ENCODE measurements around the gene MECP2. TPM values are rescaled to one million over a fixed set of nuclear protein-coding genes. Genes with fewer than 3 reads are reported as not detected.
A peak's percentile ranks its signal among the peaks of the same experiment; 100 is the strongest.

The MECP2 gene
- total RNA-seq, 1 experiment from 2014 or later = 69.9 TPM

- no peaks in the 10 kb centered on the region for H3K9me3 Mint-ChIP-seq (ENCODE audit: low read depth, unreplicated experiment)
- no peak for TF ChIP-seq CTCF (IDR thresholded peaks at IDR 0.05; ENCODE audit: unreplicated experiment)
- DNase-seq = no peak
- H3K27ac Mint-ChIP-seq (ENCODE audit: unreplicated experiment) = no peak overlapping the region
- no peaks in the 10 kb centered on the region for H3K4me1 Mint-ChIP-seq (ENCODE audit: low read depth, unreplicated experiment)
- CTCF ChIA-PET = no interaction called here
- BruUV-seq (replicated peaks) = no TSS peak
- H3K27me3 Mint-ChIP-seq (ENCODE audit: unreplicated experiment) = no peaks in the 10 kb centered on the region
- intact Hi-C loops (cut with micrococcal nuclease; ENCODE audit: unreplicated experiment) = no loop called here
- peaks cover 47% of the 10 kb centered on the region for H3K36me3 Mint-ChIP-seq (ENCODE audit: insufficient read depth, unreplicated experiment)
- H3K4me3 Mint-ChIP-seq (ENCODE audit: low read depth, unreplicated experiment) = no peak overlapping the region
Observed at GRCh38 chrX:154022108-154022507, 75.4 kb downstream of the MECP2 start.

GRCh38 chrX:154021131-154021611 lies 76.3 kb downstream of the MECP2 start:
- H3K36me3 Mint-ChIP-seq (ENCODE audit: insufficient read depth, unreplicated experiment) = peaks cover 42% of the 10 kb centered on the region
- no peaks in the 10 kb centered on the region for H3K4me1 Mint-ChIP-seq (ENCODE audit: low read depth, unreplicated experiment)
- no TSS peak for BruUV-seq (replicated peaks)
- no peak overlapping the region for H3K27ac Mint-ChIP-seq (ENCODE audit: unreplicated experiment)
- no peak for DNase-seq
- no peaks in the 10 kb centered on the region for H3K9me3 Mint-ChIP-seq (ENCODE audit: low read depth, unreplicated experiment)
- CTCF ChIA-PET = no interaction called here
- H3K4me3 Mint-ChIP-seq (ENCODE audit: low read depth, unreplicated experiment) = no peak overlapping the region
- no peaks in the 10 kb centered on the region for H3K27me3 Mint-ChIP-seq (ENCODE audit: unreplicated experiment)
- no peak for TF ChIP-seq CTCF (IDR thresholded peaks at IDR 0.05; ENCODE audit: unreplicated experiment)
- intact Hi-C loops (cut with micrococcal nuclease; ENCODE audit: unreplicated experiment) = no loop called here

GRCh38 chrX:154020536-154021115 lies 76.9 kb downstream of the MECP2 start:
- TF ChIP-seq CTCF (IDR thresholded peaks at IDR 0.05; ENCODE audit: unreplicated experiment) = no peak
- no TSS peak for BruUV-seq (replicated peaks)
- intact Hi-C loops (cut with micrococcal nuclease; ENCODE audit: unreplicated experiment) = no loop called here
- Mint-ChIP-seq H3K27me3 (ENCODE audit: unreplicated experiment) (no peaks in the 10 kb centered on the region), H3K4me1 (ENCODE audit: low read depth, unreplicated experiment) (no peaks in the 10 kb centered on the region), H3K36me3 (ENCODE audit: insufficient read depth, unreplicated experiment) (peaks cover 42% of the 10 kb centered on the region), H3K9me3 (ENCODE audit: low read depth, unreplicated experiment) (no peaks in the 10 kb centered on the region), H3K27ac (ENCODE audit: unreplicated experiment) (peak overlapping the region; percentile 96), H3K4me3 (ENCODE audit: low read depth, unreplicated experiment) (peak overlapping the region; percentile 84)
- no peak for DNase-seq
- CTCF ChIA-PET = no interaction called here

GRCh38 chrX:154019633-154020528 lies 77.6 kb downstream of the MECP2 start, which contains the start of gene IRAK1:
Gene IRAK1, minus strand, starts transcription at chrX:154019902. Its CDS starts 90 bp downstream, at chrX:154019812.
- H3K4me3 Mint-ChIP-seq (ENCODE audit: low read depth, unreplicated experiment) = peak within 1 kb of the TSS; percentile 84
- TSS peak; percentile 87 for BruUV-seq (replicated peaks)
- intact Hi-C loops (cut with micrococcal nuclease; ENCODE audit: unreplicated experiment) = no loop called here
- H3K9me3 Mint-ChIP-seq (ENCODE audit: low read depth, unreplicated experiment) = no peaks in the 10 kb centered on the region
- H3K4me1 Mint-ChIP-seq (ENCODE audit: low read depth, unreplicated experiment) = no peaks in the 10 kb centered on the region
- DNase-seq = peak; percentile 76
- H3K36me3 Mint-ChIP-seq (ENCODE audit: insufficient read depth, unreplicated experiment) = peaks cover 47% of the 10 kb centered on the region
- TF ChIP-seq CTCF (IDR thresholded peaks at IDR 0.05; ENCODE audit: unreplicated experiment) = no peak
- CTCF ChIA-PET = no interaction called here
- H3K27me3 Mint-ChIP-seq (ENCODE audit: unreplicated experiment) = no peaks in the 10 kb centered on the region
- H3K27ac Mint-ChIP-seq (ENCODE audit: unreplicated experiment) = peak within 1 kb of the TSS; percentile 96

Measured in Calu3 (cell line).